Activated CD8-positive, alpha-beta T cell treated with anti-CD3 and anti-CD28 coated beads, Interleukin-2, amount 10 ng/mL, durations not matched to agents 7 days and 5 days (primary cell): Measurements from ENCODE around the gene SLCO1B1. TPM values are rescaled to one million over a fixed set of nuclear protein-coding genes. Genes with fewer than 3 reads are reported as not detected.

Experiments used
- ATAC-seq: fragments of 150-1000 bp; cut with Tn5 transposase; one replicate; pipeline ENCODE4 v1.10.0; 2021; ENCODE audit warnings: moderate library complexity
- CTCF ChIA-PET: fragments of 350-600 bp; sonication (Branson Sonifier 250); formaldehyde crosslinking; loops from one replicate; lab custom pipeline; 2021; ENCODE audit warnings: antibody characterized with exemption; lab: Charles Lee
- POLR2A ChIA-PET: fragments of 350-600 bp; sonication (Branson Sonifier 250); formaldehyde crosslinking; loops from one replicate; lab custom pipeline; 2021; ENCODE audit warnings: antibody characterized with exemption; lab: Charles Lee
- DNase-seq: peaks from one replicate; pipeline ENCODE4 v3.0.0-alpha.2; 2020
- H3K27ac Mint-ChIP-seq: one replicate; pipeline ENCODE4 v1.8.0; 2021; ENCODE audit warnings: mild to moderate bottlenecking, mixed read lengths
- H3K27me3 Mint-ChIP-seq: one replicate; pipeline ENCODE4 v1.8.0; 2021; ENCODE audit warnings: low read depth, mixed read lengths
- H3K36me3 Mint-ChIP-seq: one replicate; pipeline ENCODE4 v1.8.0; 2021; ENCODE audit warnings: low read depth, mixed read lengths
- H3K4me1 Mint-ChIP-seq: one replicate; pipeline ENCODE4 v1.8.0; 2021; ENCODE audit warnings: low read depth, mixed read lengths
- H3K4me3 Mint-ChIP-seq: one replicate; pipeline ENCODE4 v1.8.0; 2021; ENCODE audit warnings: mild to moderate bottlenecking, mixed read lengths
- H3K9me3 Mint-ChIP-seq: one replicate; pipeline ENCODE4 v1.8.0; 2022; ENCODE audit warnings: mixed read lengths; ENCODE audit not compliant: insufficient read depth
- total RNA-seq, 2 experiments: library from RNA; stranded (reverse); gene quantifications; one replicate each; pipeline ENCODE4 v1.2.3, GENCODE V29; 2021

The SLCO1B1 gene
- total RNA-seq, 2 experiments from 2014 or later: not detected

DNA sequence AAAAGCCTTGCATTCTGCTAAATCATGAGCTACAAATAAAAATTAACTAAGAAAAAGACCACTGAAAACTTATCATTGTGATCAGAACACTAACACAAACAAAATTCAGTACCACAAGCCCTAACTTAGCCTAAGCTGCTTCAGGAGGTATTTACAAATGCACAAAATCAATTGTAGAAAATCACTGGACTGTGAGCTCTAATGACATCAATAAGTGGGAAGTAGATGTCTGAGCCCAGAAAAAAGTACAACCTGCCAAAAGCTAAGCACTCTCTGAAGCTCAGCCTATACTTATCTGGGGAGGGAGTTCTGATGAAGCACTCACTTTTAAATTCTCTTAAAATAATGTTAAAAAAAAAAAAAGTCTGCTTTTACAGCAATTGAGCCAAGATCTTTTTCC lies 92.9 kb downstream of the SLCO1B1 start:
- Mint-ChIP-seq H3K27me3 (no peaks in the 10 kb centered on the region), H3K4me3 (no peak overlapping the region), H3K36me3 (no peaks in the 10 kb centered on the region), H3K4me1 (no peaks in the 10 kb centered on the region), H3K9me3 (no peaks in the 10 kb centered on the region), H3K27ac (no peak overlapping the region)
- DNase-seq: no peak
- ATAC-seq: no peak
- ChIA-PET CTCF (no interaction called here), POLR2A (no interaction called here)

GRCh38 chr12:21234395-21234794 lies 103.4 kb downstream of the SLCO1B1 start:
- ChIA-PET POLR2A (no interaction called here), CTCF (no interaction called here)
- Mint-ChIP-seq H3K4me3 (no peak overlapping the region), H3K9me3 (no peaks in the 10 kb centered on the region), H3K27me3 (no peaks in the 10 kb centered on the region), H3K27ac (no peak overlapping the region), H3K36me3 (no peaks in the 10 kb centered on the region), H3K4me1 (no peaks in the 10 kb centered on the region)
- no peak for ATAC-seq
- DNase-seq: no peak

GRCh38 chr12:21239866-21240265 lies 108.9 kb downstream of the SLCO1B1 start:
- ATAC-seq: no peak
- Mint-ChIP-seq H3K9me3 (no peaks in the 10 kb centered on the region), H3K36me3 (no peaks in the 10 kb centered on the region), H3K27ac (no peak overlapping the region), H3K27me3 (no peaks in the 10 kb centered on the region), H3K4me3 (no peak overlapping the region), H3K4me1 (no peaks in the 10 kb centered on the region)
- CTCF ChIA-PET: no interaction called here
- no peak for DNase-seq
- POLR2A ChIA-PET: no interaction called here

DNA sequence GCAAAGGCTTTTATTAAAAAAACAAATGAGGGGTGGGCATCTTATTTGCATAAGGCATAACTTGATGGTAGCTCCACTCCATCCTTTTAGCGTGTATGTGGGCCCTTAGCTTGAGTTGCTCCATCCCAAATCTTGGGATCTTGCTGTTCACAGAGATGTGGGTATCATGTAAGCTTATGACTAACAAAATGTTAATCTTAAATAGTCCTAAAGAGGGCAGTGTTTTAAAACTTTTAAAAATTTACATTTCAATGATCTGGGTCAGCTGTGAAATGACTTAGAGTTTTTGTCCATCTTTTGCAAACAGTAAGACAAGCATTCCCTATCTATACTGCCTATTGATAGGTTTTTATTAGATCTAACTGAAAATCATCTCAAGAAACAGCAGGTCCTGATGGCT lies 117.7 kb downstream of the SLCO1B1 start:
- POLR2A ChIA-PET: no interaction called here
- H3K4me3 Mint-ChIP-seq: no peak overlapping the region
- no peaks in the 10 kb centered on the region for H3K9me3 Mint-ChIP-seq
- H3K4me1 Mint-ChIP-seq: no peaks in the 10 kb centered on the region
- CTCF ChIA-PET: interaction anchor here (0.8 to 1.2 kb wide), 2 partner anchors 230 to 432 kb away, joined by 3 to 8 read pairs; no protein-coding TSS in a partner anchor
- DNase-seq (no peak), ATAC-seq (no peak)
- no peaks in the 10 kb centered on the region for H3K36me3 Mint-ChIP-seq
- H3K27me3 Mint-ChIP-seq: no peaks in the 10 kb centered on the region
- H3K27ac Mint-ChIP-seq: no peak overlapping the region

DNA sequence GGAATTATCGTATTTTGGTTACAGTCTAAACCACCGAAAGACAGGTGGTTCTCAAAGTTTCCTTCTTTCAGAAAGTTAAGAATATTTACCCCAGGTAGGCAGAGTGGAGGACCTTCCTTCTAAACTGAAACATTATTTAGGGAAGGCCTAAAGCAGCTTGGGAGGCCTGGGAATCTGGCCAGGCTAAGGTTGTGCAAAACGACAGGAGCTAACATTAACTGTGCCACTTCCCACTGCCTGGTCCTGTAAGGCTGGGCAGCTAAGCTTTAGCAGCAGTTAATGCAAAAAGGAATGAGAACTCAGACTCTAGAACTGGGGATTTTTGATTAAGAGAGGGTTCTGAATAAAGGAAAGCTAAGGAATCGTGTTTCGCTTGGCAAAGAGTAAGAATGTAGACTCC lies 121.1 kb downstream of the SLCO1B1 start:
- DNase-seq (no peak), ATAC-seq (no peak)
- Mint-ChIP-seq H3K4me3 (no peak overlapping the region), H3K4me1 (no peaks in the 10 kb centered on the region), H3K27me3 (no peaks in the 10 kb centered on the region), H3K27ac (no peak overlapping the region), H3K9me3 (no peaks in the 10 kb centered on the region), H3K36me3 (no peaks in the 10 kb centered on the region)
- CTCF ChIA-PET: no interaction called here
- POLR2A ChIA-PET: no interaction called here

DNA sequence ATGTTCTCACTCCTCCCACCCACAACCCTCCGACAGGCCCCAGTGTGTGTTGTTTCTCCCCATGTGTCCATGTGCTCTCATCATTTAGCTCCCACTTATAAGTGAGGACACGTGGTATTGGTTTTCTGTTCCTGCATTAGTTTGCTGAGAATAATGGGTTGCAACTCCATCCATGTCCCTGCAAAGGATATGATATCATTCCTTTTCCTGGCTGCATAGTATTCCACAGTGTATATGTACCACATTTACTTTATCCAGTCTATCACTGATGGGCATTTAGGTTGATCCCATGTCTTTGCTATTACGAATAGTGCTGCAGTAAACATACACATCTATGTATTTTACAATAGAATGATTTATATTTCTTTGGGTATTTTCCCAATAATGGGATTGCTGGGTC lies 126.2 kb downstream of the SLCO1B1 start:
- Mint-ChIP-seq H3K9me3 (no peaks in the 10 kb centered on the region), H3K27ac (no peak overlapping the region), H3K4me1 (no peaks in the 10 kb centered on the region), H3K36me3 (no peaks in the 10 kb centered on the region), H3K27me3 (no peaks in the 10 kb centered on the region), H3K4me3 (no peak overlapping the region)
- DNase-seq (no peak), ATAC-seq (no peak)
- CTCF ChIA-PET: no interaction called here
- POLR2A ChIA-PET: no interaction called here

DNA sequence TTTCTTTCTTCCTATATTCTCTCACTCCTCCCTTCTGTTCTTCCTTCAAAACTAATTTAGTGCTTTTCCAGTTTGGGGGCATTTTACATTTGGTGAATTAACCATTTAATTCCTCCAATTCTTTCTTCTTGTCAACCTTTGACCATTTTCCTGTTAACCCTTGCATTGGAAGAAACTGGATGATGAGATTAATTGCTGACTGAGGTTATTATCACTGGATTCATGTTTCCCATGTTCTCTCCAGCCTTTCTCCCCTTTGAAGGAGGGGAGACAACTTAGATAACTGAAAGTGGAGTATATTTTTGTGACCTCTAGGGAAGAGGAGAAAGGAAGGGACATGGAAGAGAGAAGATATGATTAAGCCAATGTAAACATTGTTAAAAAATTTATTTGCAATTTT lies 133.2 kb downstream of the SLCO1B1 start:
- Mint-ChIP-seq H3K4me1 (no peaks in the 10 kb centered on the region), H3K27me3 (no peaks in the 10 kb centered on the region), H3K4me3 (no peak overlapping the region), H3K9me3 (no peaks in the 10 kb centered on the region), H3K27ac (no peak overlapping the region), H3K36me3 (no peaks in the 10 kb centered on the region)
- DNase-seq (no peak), ATAC-seq (no peak)
- ChIA-PET CTCF (no interaction called here), POLR2A (no interaction called here)

GRCh38 chr12:21265932-21266331 lies 134.9 kb downstream of the SLCO1B1 start:
- no peak for DNase-seq
- H3K9me3 Mint-ChIP-seq: no peaks in the 10 kb centered on the region

DNA sequence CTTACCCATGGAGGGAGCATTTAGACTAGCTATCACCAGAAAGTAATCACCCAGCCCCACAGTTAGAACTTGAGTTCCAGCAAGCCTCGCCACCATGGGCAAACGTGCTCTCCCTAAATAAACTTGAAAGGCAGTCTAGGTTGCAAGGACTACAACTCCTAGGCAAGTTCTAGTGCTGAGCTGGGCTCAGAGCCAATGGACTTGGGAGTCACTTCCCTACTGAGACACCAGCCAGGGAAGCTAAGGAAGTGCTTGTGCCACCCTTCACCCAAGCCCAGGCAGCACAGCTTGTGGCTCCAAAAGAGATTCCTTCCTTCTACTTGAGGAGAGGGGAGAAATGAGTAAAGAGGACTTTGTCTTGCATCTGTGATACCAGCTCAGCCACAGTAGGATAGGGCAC lies 145.8 kb downstream of the SLCO1B1 start:
- CTCF ChIA-PET: no interaction called here
- Mint-ChIP-seq H3K9me3 (no peaks in the 10 kb centered on the region), H3K4me1 (no peaks in the 10 kb centered on the region), H3K27ac (no peak overlapping the region), H3K4me3 (no peak overlapping the region), H3K27me3 (peaks cover 2% of the 10 kb centered on the region), H3K36me3 (no peaks in the 10 kb centered on the region)
- DNase-seq (no peak), ATAC-seq (no peak)
- POLR2A ChIA-PET: no interaction called here

More at GRCh38 chr12:21265932-21266331, 134.9 kb downstream of the SLCO1B1 start:
- POLR2A ChIA-PET: no interaction called here
- Mint-ChIP-seq H3K36me3 (no peaks in the 10 kb centered on the region), H3K4me1 (no peaks in the 10 kb centered on the region), H3K4me3 (no peak overlapping the region), H3K27ac (no peak overlapping the region), H3K27me3 (peaks cover 2% of the 10 kb centered on the region)
- no peak for ATAC-seq
- CTCF ChIA-PET: no interaction called here

Other genes starting within 250 kb of the SLCO1B1 start
- not detected for gene SLCO1A2, start 203.7 kb downstream of the SLCO1B1 start, total RNA-seq
- gene IAPP, start 241.7 kb downstream of the SLCO1B1 start, total RNA-seq: not detected